Measurements from ENCODE around the gene TTLL12.

The TTLL12 gene

DNA sequence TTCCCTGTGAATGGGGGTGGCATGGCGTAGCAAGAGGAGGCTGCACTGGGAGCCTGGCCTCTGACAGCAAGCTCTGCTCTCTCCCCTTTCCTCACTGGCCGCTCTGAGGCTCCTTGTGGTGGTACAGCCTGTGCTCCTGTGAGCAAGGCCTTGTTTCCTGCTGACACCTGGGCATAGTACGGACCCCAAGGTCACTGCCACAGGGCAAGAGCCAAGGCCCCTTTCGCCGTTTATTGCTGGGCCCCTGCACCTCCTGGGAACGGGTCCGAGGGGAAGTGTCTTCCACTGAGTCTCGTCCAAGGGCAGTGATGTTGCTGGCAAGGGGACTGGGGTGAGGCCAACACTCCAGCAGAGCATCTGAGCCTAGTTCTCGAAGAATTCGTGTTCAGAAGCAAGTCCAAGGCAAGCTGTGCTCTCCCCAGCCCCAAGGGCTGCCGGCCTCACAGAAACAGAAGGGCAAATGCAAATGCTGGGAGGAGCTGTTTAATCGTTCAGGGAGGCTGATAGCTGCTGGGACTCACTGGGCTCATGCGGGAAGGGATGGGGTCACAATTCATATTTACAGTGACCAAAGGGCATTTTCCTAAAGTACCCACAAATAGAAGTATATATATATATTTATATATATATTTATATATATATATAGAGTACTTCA is 15.9 kb upstream of the TTLL12 start:
- no peak overlapping the region for H3K27ac ChIP-seq (replicated peaks)
- no peaks in the 10 kb centered on the region for H3K27me3 ChIP-seq (ENCODE audit: insufficient read depth, poor library complexity, severe bottlenecking)
- no peak for TF ChIP-seq POLR2AphosphoS5 (IDR thresholded peaks at IDR 0.05; ENCODE audit: low read depth)
- TF ChIP-seq, protein P1, sequence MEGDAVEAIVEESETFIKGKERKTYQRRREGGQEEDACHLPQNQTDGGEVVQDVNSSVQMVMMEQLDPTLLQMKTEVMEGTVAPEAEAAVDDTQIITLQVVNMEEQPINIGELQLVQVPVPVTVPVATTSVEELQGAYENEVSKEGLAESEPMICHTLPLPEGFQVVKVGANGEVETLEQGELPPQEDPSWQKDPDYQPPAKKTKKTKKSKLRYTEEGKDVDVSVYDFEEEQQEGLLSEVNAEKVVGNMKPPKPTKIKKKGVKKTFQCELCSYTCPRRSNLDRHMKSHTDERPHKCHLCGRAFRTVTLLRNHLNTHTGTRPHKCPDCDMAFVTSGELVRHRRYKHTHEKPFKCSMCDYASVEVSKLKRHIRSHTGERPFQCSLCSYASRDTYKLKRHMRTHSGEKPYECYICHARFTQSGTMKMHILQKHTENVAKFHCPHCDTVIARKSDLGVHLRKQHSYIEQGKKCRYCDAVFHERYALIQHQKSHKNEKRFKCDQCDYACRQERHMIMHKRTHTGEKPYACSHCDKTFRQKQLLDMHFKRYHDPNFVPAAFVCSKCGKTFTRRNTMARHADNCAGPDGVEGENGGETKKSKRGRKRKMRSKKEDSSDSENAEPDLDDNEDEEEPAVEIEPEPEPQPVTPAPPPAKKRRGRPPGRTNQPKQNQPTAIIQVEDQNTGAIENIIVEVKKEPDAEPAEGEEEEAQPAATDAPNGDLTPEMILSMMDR (IDR thresholded peaks at IDR 0.05; ENCODE audit: insufficient read depth, low read length): no peak
- TF ChIP-seq GABPA (IDR thresholded peaks at IDR 0.05; ENCODE audit: low read depth): no peak
- TF ChIP-seq SPI1 (IDR thresholded peaks at IDR 0.05; ENCODE audit: borderline replicate concordance, low read depth): no peak
- TF ChIP-seq, protein P2, sequence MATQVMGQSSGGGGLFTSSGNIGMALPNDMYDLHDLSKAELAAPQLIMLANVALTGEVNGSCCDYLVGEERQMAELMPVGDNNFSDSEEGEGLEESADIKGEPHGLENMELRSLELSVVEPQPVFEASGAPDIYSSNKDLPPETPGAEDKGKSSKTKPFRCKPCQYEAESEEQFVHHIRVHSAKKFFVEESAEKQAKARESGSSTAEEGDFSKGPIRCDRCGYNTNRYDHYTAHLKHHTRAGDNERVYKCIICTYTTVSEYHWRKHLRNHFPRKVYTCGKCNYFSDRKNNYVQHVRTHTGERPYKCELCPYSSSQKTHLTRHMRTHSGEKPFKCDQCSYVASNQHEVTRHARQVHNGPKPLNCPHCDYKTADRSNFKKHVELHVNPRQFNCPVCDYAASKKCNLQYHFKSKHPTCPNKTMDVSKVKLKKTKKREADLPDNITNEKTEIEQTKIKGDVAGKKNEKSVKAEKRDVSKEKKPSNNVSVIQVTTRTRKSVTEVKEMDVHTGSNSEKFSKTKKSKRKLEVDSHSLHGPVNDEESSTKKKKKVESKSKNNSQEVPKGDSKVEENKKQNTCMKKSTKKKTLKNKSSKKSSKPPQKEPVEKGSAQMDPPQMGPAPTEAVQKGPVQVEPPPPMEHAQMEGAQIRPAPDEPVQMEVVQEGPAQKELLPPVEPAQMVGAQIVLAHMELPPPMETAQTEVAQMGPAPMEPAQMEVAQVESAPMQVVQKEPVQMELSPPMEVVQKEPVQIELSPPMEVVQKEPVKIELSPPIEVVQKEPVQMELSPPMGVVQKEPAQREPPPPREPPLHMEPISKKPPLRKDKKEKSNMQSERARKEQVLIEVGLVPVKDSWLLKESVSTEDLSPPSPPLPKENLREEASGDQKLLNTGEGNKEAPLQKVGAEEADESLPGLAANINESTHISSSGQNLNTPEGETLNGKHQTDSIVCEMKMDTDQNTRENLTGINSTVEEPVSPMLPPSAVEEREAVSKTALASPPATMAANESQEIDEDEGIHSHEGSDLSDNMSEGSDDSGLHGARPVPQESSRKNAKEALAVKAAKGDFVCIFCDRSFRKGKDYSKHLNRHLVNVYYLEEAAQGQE (IDR thresholded peaks at IDR 0.05; ENCODE audit: insufficient replicate concordance, low read depth): no peak
- no peak for DNase-seq (ENCODE audit: low read depth in 1 of 2, low spot score in 1 of 2)
- H3K4me3 ChIP-seq (replicated peaks; ENCODE audit: insufficient read depth, low read length): no peak overlapping the region

DNA sequence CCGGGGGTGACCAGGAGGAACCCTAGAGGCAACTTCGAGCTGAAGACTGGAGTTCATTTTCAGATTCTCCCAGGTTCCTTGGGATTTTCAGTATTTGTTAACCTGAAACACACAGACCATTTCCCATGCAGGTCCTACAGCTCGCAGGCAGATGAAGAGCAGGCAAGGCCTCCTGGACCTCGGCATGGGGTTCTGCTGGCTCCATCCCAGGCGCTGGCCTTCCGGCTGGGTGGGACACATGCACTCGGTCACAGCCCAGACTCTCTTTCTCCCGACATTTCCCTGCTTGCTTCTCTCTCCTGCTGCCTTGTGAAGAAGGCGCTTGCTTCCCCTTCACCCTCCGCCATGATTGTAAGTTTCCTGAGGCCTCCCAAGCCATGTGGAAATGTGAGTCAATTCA is 15.4 kb upstream of the TTLL12 start:
- no peaks in the 10 kb centered on the region for H3K27me3 ChIP-seq (ENCODE audit: insufficient read depth, poor library complexity, severe bottlenecking)
- H3K27ac ChIP-seq (replicated peaks): no peak overlapping the region
- TF ChIP-seq SPI1 (IDR thresholded peaks at IDR 0.05; ENCODE audit: borderline replicate concordance, low read depth): no peak
- no peak for TF ChIP-seq POLR2AphosphoS5 (IDR thresholded peaks at IDR 0.05; ENCODE audit: low read depth)
- no peak for TF ChIP-seq GABPA (IDR thresholded peaks at IDR 0.05; ENCODE audit: low read depth)
- TF ChIP-seq, protein P2 (IDR thresholded peaks at IDR 0.05; ENCODE audit: insufficient replicate concordance, low read depth): no peak
- TF ChIP-seq, protein P1 (IDR thresholded peaks at IDR 0.05; ENCODE audit: insufficient read depth, low read length): no peak
- no peak for DNase-seq (ENCODE audit: low read depth in 1 of 2, low spot score in 1 of 2)
- no peak overlapping the region for H3K4me3 ChIP-seq (replicated peaks; ENCODE audit: insufficient read depth, low read length)

DNA sequence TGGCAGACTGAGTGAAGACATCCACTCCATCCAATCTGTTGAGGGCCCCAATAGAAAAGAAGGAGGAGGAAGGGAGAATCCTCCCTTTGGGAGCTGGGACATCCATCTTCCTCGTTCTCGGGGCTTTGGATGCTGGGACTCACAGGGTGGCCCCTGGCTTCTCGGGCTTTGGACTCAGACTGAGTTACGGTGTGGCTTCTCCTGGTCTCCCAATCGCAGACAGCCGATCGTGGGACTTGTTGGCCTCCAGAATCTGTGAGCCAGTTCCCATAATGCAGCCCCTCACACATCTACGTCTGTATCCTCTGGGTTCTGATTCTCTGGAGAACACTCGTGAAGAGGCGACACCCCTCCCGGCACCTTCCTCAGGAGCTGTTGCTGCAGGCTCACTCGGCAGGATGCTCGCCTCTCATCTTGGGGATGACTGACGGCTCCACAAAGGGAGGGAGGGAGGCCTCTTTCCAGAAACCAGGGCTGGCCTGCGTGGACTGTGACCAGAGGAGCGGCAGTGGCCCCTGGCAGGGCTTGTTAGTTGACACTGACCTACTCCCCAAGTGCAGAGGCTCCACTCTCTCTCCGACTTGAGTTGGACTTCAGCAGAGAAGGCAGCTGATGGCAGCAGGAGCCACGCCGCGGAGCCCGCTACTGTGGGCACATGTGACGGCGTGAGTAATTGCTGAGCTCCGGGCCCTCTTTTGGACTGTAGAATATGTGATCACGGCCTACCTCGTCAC is 14.7 kb upstream of the TTLL12 start:
- H3K4me3 ChIP-seq (replicated peaks; ENCODE audit: insufficient read depth, low read length): no peak overlapping the region
- no peak for DNase-seq (ENCODE audit: low read depth in 1 of 2, low spot score in 1 of 2)
- TF ChIP-seq, protein P1 (IDR thresholded peaks at IDR 0.05; ENCODE audit: insufficient read depth, low read length): no peak
- H3K27me3 ChIP-seq (ENCODE audit: insufficient read depth, poor library complexity, severe bottlenecking): no peaks in the 10 kb centered on the region
- no peak overlapping the region for H3K27ac ChIP-seq (replicated peaks)

Measured in HL-60 (cell line).